M059J (cell line): ENCODE results near the gene DLX4. TPM values are rescaled to one million over a fixed set of nuclear protein-coding genes. Genes with fewer than 3 reads are reported as not detected.

Source experiments
- DNase-seq: peaks from one replicate; pipeline ENCODE4 v3.0.0-alpha.2; 2012; ENCODE audit warnings: low read depth
- total RNA-seq: library from RNA; depleted of rRNA; stranded (reverse); fragments of >200 nt; shearing (Covaris generic); gene quantifications from 2 replicates; pipeline ENCODE4 v1.2.3, GENCODE V29; 2014; rRNA removed

Gene DLX4
- 5.5 and 7.4 TPM in 2 replicates for total RNA-seq

- DNase-seq, result peak; percentile 80
Observed at GRCh38 chr17:49969134-49969759, at the start of gene DLX4. DLX4 (plus strand) TSS chr17:49969190; CDS start chr17:49969469, 279 bp downstream.

GRCh38 chr17:49920030-49920769, 48.8 kb upstream of the DLX4 start:
- DNase-seq, result peak; percentile 67

GRCh38 chr17:49922095-49922494, 46.9 kb upstream of the DLX4 start:
- DNase-seq, result no peak

- no peak for DNase-seq
Observed at GRCh38 chr17:49924116-49924515, 44.9 kb upstream of the DLX4 start.

- no peak for DNase-seq
Observed at GRCh38 chr17:49924589-49924988, 44.4 kb upstream of the DLX4 start.

- no peak for DNase-seq
Observed at GRCh38 chr17:49925921-49926320, 43.1 kb upstream of the DLX4 start.

GRCh38 chr17:49926886-49927285, 42.1 kb upstream of the DLX4 start:
- DNase-seq, result peak; percentile 25

- DNase-seq, result peak; percentile 42
Observed at GRCh38 chr17:49928126-49928800, 40.7 kb upstream of the DLX4 start.

- peak; percentile 59 for DNase-seq
Observed at GRCh38 chr17:49928837-49929475, 40.0 kb upstream of the DLX4 start.

GRCh38 chr17:49930880-49931279, 38.1 kb upstream of the DLX4 start:
- no peak for DNase-seq

GRCh38 chr17:49931416-49932137, 37.4 kb upstream of the DLX4 start:
- no peak for DNase-seq

GRCh38 chr17:49932138-49932723, 36.8 kb upstream of the DLX4 start:
- no peak for DNase-seq

- no peak for DNase-seq
Observed at GRCh38 chr17:49932901-49933300, 36.1 kb upstream of the DLX4 start.

GRCh38 chr17:49935526-49936210, 33.3 kb upstream of the DLX4 start:
- DNase-seq, result no peak

- DNase-seq, result no peak
Observed at GRCh38 chr17:49936386-49936785, 32.6 kb upstream of the DLX4 start.

GRCh38 chr17:49939318-49939717, 29.7 kb upstream of the DLX4 start:
- no peak for DNase-seq

- no peak for DNase-seq
Observed at GRCh38 chr17:49941427-49941826, 27.6 kb upstream of the DLX4 start.

GRCh38 chr17:49942947-49943346, 26.0 kb upstream of the DLX4 start:
- no peak for DNase-seq

GRCh38 chr17:49944273-49944870, 24.6 kb upstream of the DLX4 start:
- DNase-seq, result no peak

GRCh38 chr17:49946208-49946607, 22.8 kb upstream of the DLX4 start:
- no peak for DNase-seq
